HEK293T (cell line): Measurements from ENCODE around the gene TMEM167B.

Experiments
- BHLHE40 ChIP-seq: fragments of 450-650 bp; IDR thresholded peaks from 2 replicates; pipeline ENCODE4 v1.6.1; 2016; ENCODE audit warnings: mild to moderate bottlenecking, moderate library complexity, borderline replicate concordance
- CTBP1 ChIP-seq: fragments of 450-650 bp; IDR thresholded peaks from 2 replicates; pipeline ENCODE4 v1.6.1; 2016; ENCODE audit warnings: borderline replicate concordance
- FOXK2 ChIP-seq: fragments of 450-650 bp; IDR thresholded peaks from 2 replicates; pipeline ENCODE4 v1.6.1; 2016; ENCODE audit warnings: mild to moderate bottlenecking
- HDGF ChIP-seq: fragments of 450-650 bp; IDR thresholded peaks from 2 replicates; pipeline ENCODE4 v1.6.1; 2017; ENCODE audit warnings: antibody characterized with exemption, borderline replicate concordance
- L3MBTL2 ChIP-seq: fragments of 450-650 bp; conservative IDR thresholded peaks from 2 replicates; pipeline ENCODE4 v1.6.1; 2016; ENCODE audit warnings: mild to moderate bottlenecking
- SP1 ChIP-seq: fragments of 450-650 bp; IDR thresholded peaks from 2 replicates; pipeline ENCODE4 v1.6.1; 2017
- TARDBP ChIP-seq: fragments of 450-650 bp; IDR thresholded peaks from 2 replicates; pipeline ENCODE4 v1.6.1; 2016
- TF ChIP-seq, protein P1 (sequence below): fragments of 450-650 bp; IDR thresholded peaks from 2 replicates; pipeline ENCODE4 v1.6.1; 2016

GRCh38 chr1:109112652-109113285 lies 22.2 kb downstream of the TMEM167B start:
- TF ChIP-seq CTBP1 (no peak), FOXK2 (no peak), TARDBP (no peak), HDGF (no peak), L3MBTL2 (no peak), BHLHE40 (no peak), SP1 (no peak)
- TF ChIP-seq, protein P1, sequence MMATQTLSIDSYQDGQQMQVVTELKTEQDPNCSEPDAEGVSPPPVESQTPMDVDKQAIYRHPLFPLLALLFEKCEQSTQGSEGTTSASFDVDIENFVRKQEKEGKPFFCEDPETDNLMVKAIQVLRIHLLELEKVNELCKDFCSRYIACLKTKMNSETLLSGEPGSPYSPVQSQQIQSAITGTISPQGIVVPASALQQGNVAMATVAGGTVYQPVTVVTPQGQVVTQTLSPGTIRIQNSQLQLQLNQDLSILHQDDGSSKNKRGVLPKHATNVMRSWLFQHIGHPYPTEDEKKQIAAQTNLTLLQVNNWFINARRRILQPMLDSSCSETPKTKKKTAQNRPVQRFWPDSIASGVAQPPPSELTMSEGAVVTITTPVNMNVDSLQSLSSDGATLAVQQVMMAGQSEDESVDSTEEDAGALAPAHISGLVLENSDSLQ, result no peak
